A549 (cell line): ENCODE data around the gene ZNF12.

Experiments
- EHMT2 ChIP-seq: fragments of 200-600 bp; sonication (generic); IDR thresholded peaks from 2 replicates; pipeline ENCODE4 v1.6.1; 2016; ENCODE audit warnings: antibody characterized with exemption, low read depth, mild to moderate bottlenecking, moderate library complexity
- FOXS1 ChIP-seq: fragments of 250-450 bp; sonication (Bioruptor Pico); IDR thresholded peaks from 2 replicates; pipeline ENCODE4 v1.5.0; 2020; ENCODE audit warnings: mild to moderate bottlenecking, moderate library complexity
- HDAC2 ChIP-seq: fragments of 200-600 bp; sonication (generic); IDR thresholded peaks from 2 replicates; pipeline ENCODE4 v1.6.1; 2016
- KDM5A ChIP-seq: fragments of 200-600 bp; sonication (generic); IDR thresholded peaks from 2 replicates; pipeline ENCODE4 v1.6.1; 2016; ENCODE audit warnings: antibody characterized with exemption, mild to moderate bottlenecking
- MAFK ChIP-seq: fragments of 450-650 bp; IDR thresholded peaks from 2 replicates; pipeline ENCODE4 v1.6.1; 2014; ENCODE audit not compliant: partially characterized antibody
- POLR2A ChIP-seq: IDR thresholded peaks from 2 replicates; pipeline ENCODE4 v1.6.1; 2012; ENCODE audit warnings: mild to moderate bottlenecking, low read length
- POLR2AphosphoS2 ChIP-seq: conservative IDR thresholded peaks from 2 replicates; pipeline ENCODE4 v1.6.1; 2012; ENCODE audit warnings: low read length, improper control_type of control experiment, inconsistent platforms
- RFX5 ChIP-seq: fragments of 450-650 bp; IDR thresholded peaks from 2 replicates; pipeline ENCODE4 v1.7.1; 2014; ENCODE audit warnings: antibody characterized with exemption, mild to moderate bottlenecking, moderate library complexity
- TF ChIP-seq, protein P1 (sequence below): fragments of >200 bp; sonication (Bioruptor Twin); formaldehyde crosslinking; IDR thresholded peaks from 3 replicates; pipeline ENCODE4 v1.5.1; 2016
- TF ChIP-seq, protein P2 (sequence below): IDR thresholded peaks from 2 replicates; pipeline ENCODE4 v1.6.1; 2012
- TF ChIP-seq, protein P3 (sequence below): fragments of 200-600 bp; sonication (generic); IDR thresholded peaks from 2 replicates; pipeline ENCODE4 v1.6.1; 2016; ENCODE audit warnings: antibody characterized with exemption, mild to moderate bottlenecking, moderate library complexity
- TF ChIP-seq, protein P4 (sequence below): fragments of 150-350 bp; IDR thresholded peaks from 2 replicates; pipeline ENCODE4 v1.6.1; 2014; ENCODE audit warnings: low read depth, mild to moderate bottlenecking, low read length

DNA sequence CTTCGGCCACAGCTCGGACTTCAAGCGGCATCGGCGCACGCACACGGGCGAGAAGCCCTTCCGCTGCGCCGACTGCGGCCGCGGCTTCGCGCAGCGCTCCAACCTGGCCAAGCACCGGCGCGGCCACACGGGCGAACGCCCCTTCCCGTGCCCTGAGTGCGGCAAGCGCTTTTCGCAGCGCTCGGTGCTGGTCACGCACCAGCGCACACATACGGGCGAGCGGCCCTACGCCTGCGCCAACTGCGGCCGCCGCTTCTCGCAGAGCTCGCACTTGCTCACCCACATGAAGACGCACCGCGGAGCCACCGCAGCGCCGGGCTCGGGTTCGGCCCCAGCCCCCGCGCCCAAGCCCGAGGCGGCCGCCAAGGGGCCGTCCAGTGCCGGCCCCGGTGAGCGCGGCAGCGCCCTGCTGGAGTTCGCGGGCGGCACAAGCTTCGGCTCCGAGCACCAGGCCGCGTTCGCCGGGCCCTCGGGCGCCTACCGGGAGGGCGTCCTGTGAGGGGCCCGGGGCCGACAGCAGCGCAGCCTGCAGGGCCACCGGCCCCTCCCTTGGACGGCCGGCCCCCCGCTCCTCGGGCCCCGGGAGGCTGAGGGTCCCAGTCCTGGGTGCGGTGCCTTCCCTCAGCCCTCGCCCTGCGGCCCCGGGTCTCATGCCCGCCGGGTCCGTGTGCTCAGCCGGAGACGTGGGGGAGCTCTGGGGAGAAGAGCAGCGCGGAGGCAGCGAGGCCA, 52.5 kb downstream of the ZNF12 start:
- TF ChIP-seq KDM5A (no peak), POLR2AphosphoS2 (no peak), FOXS1 (CRISPR knock-in tag) (no peak), RFX5 (no peak), EHMT2 (no peak), POLR2A (no peak), MAFK (no peak), HDAC2 (no peak)
- TF ChIP-seq, protein P1, sequence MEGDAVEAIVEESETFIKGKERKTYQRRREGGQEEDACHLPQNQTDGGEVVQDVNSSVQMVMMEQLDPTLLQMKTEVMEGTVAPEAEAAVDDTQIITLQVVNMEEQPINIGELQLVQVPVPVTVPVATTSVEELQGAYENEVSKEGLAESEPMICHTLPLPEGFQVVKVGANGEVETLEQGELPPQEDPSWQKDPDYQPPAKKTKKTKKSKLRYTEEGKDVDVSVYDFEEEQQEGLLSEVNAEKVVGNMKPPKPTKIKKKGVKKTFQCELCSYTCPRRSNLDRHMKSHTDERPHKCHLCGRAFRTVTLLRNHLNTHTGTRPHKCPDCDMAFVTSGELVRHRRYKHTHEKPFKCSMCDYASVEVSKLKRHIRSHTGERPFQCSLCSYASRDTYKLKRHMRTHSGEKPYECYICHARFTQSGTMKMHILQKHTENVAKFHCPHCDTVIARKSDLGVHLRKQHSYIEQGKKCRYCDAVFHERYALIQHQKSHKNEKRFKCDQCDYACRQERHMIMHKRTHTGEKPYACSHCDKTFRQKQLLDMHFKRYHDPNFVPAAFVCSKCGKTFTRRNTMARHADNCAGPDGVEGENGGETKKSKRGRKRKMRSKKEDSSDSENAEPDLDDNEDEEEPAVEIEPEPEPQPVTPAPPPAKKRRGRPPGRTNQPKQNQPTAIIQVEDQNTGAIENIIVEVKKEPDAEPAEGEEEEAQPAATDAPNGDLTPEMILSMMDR: no peak
- TF ChIP-seq, protein P2, sequence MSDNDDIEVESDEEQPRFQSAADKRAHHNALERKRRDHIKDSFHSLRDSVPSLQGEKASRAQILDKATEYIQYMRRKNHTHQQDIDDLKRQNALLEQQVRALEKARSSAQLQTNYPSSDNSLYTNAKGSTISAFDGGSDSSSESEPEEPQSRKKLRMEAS: no peak
- TF ChIP-seq, protein P3, sequence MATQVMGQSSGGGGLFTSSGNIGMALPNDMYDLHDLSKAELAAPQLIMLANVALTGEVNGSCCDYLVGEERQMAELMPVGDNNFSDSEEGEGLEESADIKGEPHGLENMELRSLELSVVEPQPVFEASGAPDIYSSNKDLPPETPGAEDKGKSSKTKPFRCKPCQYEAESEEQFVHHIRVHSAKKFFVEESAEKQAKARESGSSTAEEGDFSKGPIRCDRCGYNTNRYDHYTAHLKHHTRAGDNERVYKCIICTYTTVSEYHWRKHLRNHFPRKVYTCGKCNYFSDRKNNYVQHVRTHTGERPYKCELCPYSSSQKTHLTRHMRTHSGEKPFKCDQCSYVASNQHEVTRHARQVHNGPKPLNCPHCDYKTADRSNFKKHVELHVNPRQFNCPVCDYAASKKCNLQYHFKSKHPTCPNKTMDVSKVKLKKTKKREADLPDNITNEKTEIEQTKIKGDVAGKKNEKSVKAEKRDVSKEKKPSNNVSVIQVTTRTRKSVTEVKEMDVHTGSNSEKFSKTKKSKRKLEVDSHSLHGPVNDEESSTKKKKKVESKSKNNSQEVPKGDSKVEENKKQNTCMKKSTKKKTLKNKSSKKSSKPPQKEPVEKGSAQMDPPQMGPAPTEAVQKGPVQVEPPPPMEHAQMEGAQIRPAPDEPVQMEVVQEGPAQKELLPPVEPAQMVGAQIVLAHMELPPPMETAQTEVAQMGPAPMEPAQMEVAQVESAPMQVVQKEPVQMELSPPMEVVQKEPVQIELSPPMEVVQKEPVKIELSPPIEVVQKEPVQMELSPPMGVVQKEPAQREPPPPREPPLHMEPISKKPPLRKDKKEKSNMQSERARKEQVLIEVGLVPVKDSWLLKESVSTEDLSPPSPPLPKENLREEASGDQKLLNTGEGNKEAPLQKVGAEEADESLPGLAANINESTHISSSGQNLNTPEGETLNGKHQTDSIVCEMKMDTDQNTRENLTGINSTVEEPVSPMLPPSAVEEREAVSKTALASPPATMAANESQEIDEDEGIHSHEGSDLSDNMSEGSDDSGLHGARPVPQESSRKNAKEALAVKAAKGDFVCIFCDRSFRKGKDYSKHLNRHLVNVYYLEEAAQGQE: no peak
- TF ChIP-seq, protein P4, sequence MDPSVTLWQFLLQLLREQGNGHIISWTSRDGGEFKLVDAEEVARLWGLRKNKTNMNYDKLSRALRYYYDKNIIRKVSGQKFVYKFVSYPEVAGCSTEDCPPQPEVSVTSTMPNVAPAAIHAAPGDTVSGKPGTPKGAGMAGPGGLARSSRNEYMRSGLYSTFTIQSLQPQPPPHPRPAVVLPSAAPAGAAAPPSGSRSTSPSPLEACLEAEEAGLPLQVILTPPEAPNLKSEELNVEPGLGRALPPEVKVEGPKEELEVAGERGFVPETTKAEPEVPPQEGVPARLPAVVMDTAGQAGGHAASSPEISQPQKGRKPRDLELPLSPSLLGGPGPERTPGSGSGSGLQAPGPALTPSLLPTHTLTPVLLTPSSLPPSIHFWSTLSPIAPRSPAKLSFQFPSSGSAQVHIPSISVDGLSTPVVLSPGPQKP: no peak
